ENCODE results near the gene HGD. TPM values are rescaled to one million over a fixed set of nuclear protein-coding genes. Genes with fewer than 3 reads are reported as not detected.

HGD gene
- total and polyA plus RNA-seq, 2 of the 13 experiments (the other 11 are each of a cell fraction or from before 2014, with no cell fraction given) = 265 to 398 TPM

DNA sequence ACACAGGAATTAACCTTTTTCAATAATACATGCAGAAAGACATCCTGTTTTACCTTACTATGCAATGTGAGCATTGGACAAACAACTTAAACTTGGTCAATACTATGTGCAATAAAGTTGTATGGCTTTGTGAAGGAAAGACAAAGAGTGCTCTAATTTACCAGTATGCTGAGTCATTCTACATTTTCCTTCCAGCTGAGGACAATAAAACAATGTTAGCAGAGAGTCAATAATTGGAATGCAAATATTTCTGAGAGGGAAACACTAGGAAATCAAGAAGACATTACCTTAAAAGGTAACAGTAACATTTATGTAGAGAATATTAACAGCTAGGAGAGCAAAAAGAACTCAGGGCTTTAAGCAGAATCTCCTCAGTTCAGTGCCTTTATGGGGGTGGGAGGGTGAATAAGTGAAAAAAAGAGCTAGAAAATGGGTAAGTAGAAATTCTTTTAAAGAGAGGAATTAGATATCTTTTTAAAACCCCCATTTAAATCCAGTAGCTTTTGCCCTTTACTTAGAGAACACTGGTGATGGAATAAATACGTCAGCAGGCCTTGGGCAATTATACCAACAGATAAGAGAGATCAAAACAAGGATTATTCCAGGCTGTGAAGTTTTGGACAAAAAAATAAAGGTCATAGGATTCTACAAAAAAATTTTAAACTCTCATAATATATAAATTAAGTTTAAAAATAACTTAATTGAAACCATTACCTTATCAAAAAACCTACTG is 11.6 kb upstream of the HGD start (continued):
- TF ChIP-seq, protein P1, sequence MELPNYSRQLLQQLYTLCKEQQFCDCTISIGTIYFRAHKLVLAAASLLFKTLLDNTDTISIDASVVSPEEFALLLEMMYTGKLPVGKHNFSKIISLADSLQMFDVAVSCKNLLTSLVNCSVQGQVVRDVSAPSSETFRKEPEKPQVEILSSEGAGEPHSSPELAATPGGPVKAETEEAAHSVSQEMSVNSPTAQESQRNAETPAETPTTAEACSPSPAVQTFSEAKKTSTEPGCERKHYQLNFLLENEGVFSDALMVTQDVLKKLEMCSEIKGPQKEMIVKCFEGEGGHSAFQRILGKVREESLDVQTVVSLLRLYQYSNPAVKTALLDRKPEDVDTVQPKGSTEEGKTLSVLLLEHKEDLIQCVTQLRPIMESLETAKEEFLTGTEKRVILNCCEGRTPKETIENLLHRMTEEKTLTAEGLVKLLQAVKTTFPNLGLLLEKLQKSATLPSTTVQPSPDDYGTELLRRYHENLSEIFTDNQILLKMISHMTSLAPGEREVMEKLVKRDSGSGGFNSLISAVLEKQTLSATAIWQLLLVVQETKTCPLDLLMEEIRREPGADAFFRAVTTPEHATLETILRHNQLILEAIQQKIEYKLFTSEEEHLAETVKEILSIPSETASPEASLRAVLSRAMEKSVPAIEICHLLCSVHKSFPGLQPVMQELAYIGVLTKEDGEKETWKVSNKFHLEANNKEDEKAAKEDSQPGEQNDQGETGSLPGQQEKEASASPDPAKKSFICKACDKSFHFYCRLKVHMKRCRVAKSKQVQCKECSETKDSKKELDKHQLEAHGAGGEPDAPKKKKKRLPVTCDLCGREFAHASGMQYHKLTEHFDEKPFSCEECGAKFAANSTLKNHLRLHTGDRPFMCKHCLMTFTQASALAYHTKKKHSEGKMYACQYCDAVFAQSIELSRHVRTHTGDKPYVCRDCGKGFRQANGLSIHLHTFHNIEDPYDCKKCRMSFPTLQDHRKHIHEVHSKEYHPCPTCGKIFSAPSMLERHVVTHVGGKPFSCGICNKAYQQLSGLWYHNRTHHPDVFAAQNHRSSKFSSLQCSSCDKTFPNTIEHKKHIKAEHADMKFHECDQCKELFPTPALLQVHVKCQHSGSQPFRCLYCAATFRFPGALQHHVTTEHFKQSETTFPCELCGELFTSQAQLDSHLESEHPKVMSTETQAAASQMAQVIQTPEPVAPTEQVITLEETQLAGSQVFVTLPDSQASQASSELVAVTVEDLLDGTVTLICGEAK (IDR thresholded peaks at IDR 0.05) = peak; percentile 84
- TF ChIP-seq, protein P1 (CRISPR knock-in tag; IDR thresholded peaks at IDR 0.05) = peak; percentile 75; the same call in 1 of the 2 replicates
- no peak for TF ChIP-seq SMYD3 (CRISPR knock-in tag; IDR thresholded peaks at IDR 0.05)
- TF ChIP-seq, protein P2, sequence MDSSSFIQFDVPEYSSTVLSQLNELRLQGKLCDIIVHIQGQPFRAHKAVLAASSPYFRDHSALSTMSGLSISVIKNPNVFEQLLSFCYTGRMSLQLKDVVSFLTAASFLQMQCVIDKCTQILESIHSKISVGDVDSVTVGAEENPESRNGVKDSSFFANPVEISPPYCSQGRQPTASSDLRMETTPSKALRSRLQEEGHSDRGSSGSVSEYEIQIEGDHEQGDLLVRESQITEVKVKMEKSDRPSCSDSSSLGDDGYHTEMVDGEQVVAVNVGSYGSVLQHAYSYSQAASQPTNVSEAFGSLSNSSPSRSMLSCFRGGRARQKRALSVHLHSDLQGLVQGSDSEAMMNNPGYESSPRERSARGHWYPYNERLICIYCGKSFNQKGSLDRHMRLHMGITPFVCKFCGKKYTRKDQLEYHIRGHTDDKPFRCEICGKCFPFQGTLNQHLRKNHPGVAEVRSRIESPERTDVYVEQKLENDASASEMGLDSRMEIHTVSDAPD (CRISPR knock-in tag; IDR thresholded peaks at IDR 0.05) = no peak
- no peak for TF ChIP-seq U2AF1 (optimal IDR thresholded peaks at IDR 0.05; ENCODE audit: low read depth, low read length)
- no peak for TF ChIP-seq ZNF207 (IDR thresholded peaks at IDR 0.05; ENCODE audit: borderline replicate concordance)
- TF ChIP-seq, protein P3, sequence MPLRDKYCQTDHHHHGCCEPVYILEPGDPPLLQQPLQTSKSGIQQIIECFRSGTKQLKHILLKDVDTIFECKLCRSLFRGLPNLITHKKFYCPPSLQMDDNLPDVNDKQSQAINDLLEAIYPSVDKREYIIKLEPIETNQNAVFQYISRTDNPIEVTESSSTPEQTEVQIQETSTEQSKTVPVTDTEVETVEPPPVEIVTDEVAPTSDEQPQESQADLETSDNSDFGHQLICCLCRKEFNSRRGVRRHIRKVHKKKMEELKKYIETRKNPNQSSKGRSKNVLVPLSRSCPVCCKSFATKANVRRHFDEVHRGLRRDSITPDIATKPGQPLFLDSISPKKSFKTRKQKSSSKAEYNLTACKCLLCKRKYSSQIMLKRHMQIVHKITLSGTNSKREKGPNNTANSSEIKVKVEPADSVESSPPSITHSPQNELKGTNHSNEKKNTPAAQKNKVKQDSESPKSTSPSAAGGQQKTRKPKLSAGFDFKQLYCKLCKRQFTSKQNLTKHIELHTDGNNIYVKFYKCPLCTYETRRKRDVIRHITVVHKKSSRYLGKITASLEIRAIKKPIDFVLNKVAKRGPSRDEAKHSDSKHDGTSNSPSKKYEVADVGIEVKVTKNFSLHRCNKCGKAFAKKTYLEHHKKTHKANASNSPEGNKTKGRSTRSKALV (CRISPR knock-in tag; IDR thresholded peaks at IDR 0.05) = no peak
- no peak for TF ChIP-seq REXO4 (CRISPR knock-in tag; IDR thresholded peaks at IDR 0.05; ENCODE audit: borderline replicate concordance)
- TF ChIP-seq, protein P4, sequence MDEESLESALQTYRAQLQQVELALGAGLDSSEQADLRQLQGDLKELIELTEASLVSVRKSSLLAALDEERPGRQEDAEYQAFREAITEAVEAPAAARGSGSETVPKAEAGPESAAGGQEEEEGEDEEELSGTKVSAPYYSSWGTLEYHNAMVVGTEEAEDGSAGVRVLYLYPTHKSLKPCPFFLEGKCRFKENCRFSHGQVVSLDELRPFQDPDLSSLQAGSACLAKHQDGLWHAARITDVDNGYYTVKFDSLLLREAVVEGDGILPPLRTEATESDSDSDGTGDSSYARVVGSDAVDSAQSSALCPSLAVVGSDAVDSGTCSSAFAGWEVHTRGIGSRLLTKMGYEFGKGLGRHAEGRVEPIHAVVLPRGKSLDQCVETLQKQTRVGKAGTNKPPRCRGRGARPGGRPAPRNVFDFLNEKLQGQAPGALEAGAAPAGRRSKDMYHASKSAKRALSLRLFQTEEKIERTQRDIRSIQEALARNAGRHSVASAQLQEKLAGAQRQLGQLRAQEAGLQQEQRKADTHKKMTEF (CRISPR knock-in tag; IDR thresholded peaks at IDR 0.05) = peak; percentile 34; the same call in 1 of the 2 replicates
- no peak for TF ChIP-seq SALL2 (CRISPR knock-in tag; IDR thresholded peaks at IDR 0.05)
- TF ChIP-seq FOXP4 (CRISPR knock-in tag; IDR thresholded peaks at IDR 0.05) = peak; percentile 59; the same call in 1 of the 2 replicates
- TF ChIP-seq MED8 (CRISPR knock-in tag; IDR thresholded peaks at IDR 0.05; ENCODE audit: insufficient replicate concordance) = no peak

Measured in HepG2 (cell line).